NCI-H187 (cell line): ENCODE results near the gene RASGEF1C.
"Not testable (repeated sequence)": the region's sequence is repeated elsewhere in the genome, so short reads cannot be mapped to it uniquely, and the experiment has no call there.

Experiments used
- DNase-seq, 2 experiments: peaks; one replicate each; lab custom pipeline; 2025; lab: John Stamatoyannopoulos, UW

The RASGEF1C gene

GRCh38 chr5:180135967-180136629, 72.9 kb downstream of the RASGEF1C start:
- no peak for DNase-seq

GRCh38 chr5:180135128-180135955, 73.7 kb downstream of the RASGEF1C start:
- no peak for DNase-seq

GRCh38 chr5:180133971-180134508, 75.0 kb downstream of the RASGEF1C start:
- no peak for DNase-seq

GRCh38 chr5:180133551-180133950, 75.5 kb downstream of the RASGEF1C start:
- DNase-seq, result no peak

- DNase-seq, result no peak
These were observed 76.0 kb downstream of the RASGEF1C start for GRCh38 chr5:180133060-180133459.

GRCh38 chr5:180130876-180131740, 77.9 kb downstream of the RASGEF1C start:
- DNase-seq, result no peak

- no peak for DNase-seq
These were observed 78.6 kb downstream of the RASGEF1C start for GRCh38 chr5:180130291-180130869.

GRCh38 chr5:180129291-180130190, 79.5 kb downstream of the RASGEF1C start:
- no peak for DNase-seq

- DNase-seq, result no peak
These were observed 80.2 kb downstream of the RASGEF1C start for GRCh38 chr5:180128671-180129261.

GRCh38 chr5:180127682-180128670, 81.0 kb downstream of the RASGEF1C start:
- DNase-seq, result no peak

GRCh38 chr5:180126716-180127681, 82.0 kb downstream of the RASGEF1C start:
- DNase-seq, result no peak

GRCh38 chr5:180126156-180126555, 82.9 kb downstream of the RASGEF1C start:
- DNase-seq, result not testable (repeated sequence)

GRCh38 chr5:180124662-180125061, 84.3 kb downstream of the RASGEF1C start:
- not testable (repeated sequence) for DNase-seq

- no peak for DNase-seq
These were observed 86.1 kb downstream of the RASGEF1C start for GRCh38 chr5:180122875-180123274.

GRCh38 chr5:180121826-180122413, 87.1 kb downstream of the RASGEF1C start:
- DNase-seq, result no peak

GRCh38 chr5:180120237-180121101, 88.5 kb downstream of the RASGEF1C start:
- DNase-seq, result no peak

GRCh38 chr5:180119903-180120236, 89.1 kb downstream of the RASGEF1C start:
- DNase-seq, result no peak
